ENCODE measurements around the gene HES1.

GRCh38 chr3:194176274-194176991, 40.5 kb downstream of the HES1 start:
- TF ChIP-seq CTCF (conservative IDR thresholded peaks at IDR 0.05; ENCODE audit: low read depth in 2 of 2) (no peak), EZH2phosphoT487 (IDR thresholded peaks at IDR 0.05; ENCODE audit: unreplicated experiment) (no peak), EZH2 (IDR thresholded peaks at IDR 0.05; ENCODE audit: low read depth, unreplicated experiment) (no peak), ZNF331 (CRISPR knock-in tag; IDR thresholded peaks at IDR 0.05; ENCODE audit: low read depth) (no peak), POLR2AphosphoS5 (IDR thresholded peaks at IDR 0.05; ENCODE audit: low read depth) (no peak)
